ENCODE measurements around the gene SPTBN4.
"Not testable (repeated sequence)": the region's sequence is repeated elsewhere in the genome, so short reads cannot be mapped to it uniquely, and the experiment has no call there.

SPTBN4 gene

GRCh38 chr19:40465557-40466218 lies 1.1 kb upstream of the SPTBN4 start, which contains the start of gene BLVRB:
Gene BLVRB, minus strand, starts transcription at chr19:40465745. Its CDS starts 57 bp downstream, at chr19:40465688.
- peak; percentile 100 for DNase-seq

- DNase-seq: peak; percentile 54 to 61
Observed at GRCh38 chr19:40466219-40466984, 399 bp upstream of the SPTBN4 start.

- DNase-seq: no peak
Observed at GRCh38 chr19:40469011-40469410, 2.2 kb downstream of the SPTBN4 start.

GRCh38 chr19:40471111-40471510 lies 4.3 kb downstream of the SPTBN4 start:
- no peak for DNase-seq

- DNase-seq: no peak
Observed at GRCh38 chr19:40472516-40472915, 5.7 kb downstream of the SPTBN4 start.

GRCh38 chr19:40474737-40475136 lies 7.9 kb downstream of the SPTBN4 start:
- DNase-seq: no peak

- DNase-seq: not testable (repeated sequence)
Observed at GRCh38 chr19:40475878-40476644, 9.3 kb downstream of the SPTBN4 start.

GRCh38 chr19:40486017-40486416 lies 19.2 kb downstream of the SPTBN4 start:
- no peak for DNase-seq

- no peak for DNase-seq
Observed at GRCh38 chr19:40489882-40490230, 23.1 kb downstream of the SPTBN4 start.

- no peak for DNase-seq
Observed at GRCh38 chr19:40492274-40492673, 25.5 kb downstream of the SPTBN4 start.

- no peak for DNase-seq
Observed at GRCh38 chr19:40493778-40494177, 27.0 kb downstream of the SPTBN4 start.

GRCh38 chr19:40494191-40494838 lies 27.5 kb downstream of the SPTBN4 start:
- no peak for DNase-seq

GRCh38 chr19:40497214-40497613 lies 30.4 kb downstream of the SPTBN4 start:
- DNase-seq: no peak

GRCh38 chr19:40499320-40499719 lies 32.5 kb downstream of the SPTBN4 start:
- DNase-seq: no peak

- not testable (repeated sequence) for DNase-seq
Observed at GRCh38 chr19:40500678-40501530, 34.1 kb downstream of the SPTBN4 start.

- DNase-seq: no peak
Observed at GRCh38 chr19:40501599-40501998, 34.8 kb downstream of the SPTBN4 start.

GRCh38 chr19:40502081-40502480 lies 35.3 kb downstream of the SPTBN4 start:
- no peak for DNase-seq

GRCh38 chr19:40502647-40503319 lies 36.0 kb downstream of the SPTBN4 start:
- no peak for DNase-seq

GRCh38 chr19:40503320-40503695 lies 36.5 kb downstream of the SPTBN4 start:
- no peak for DNase-seq

GRCh38 chr19:40506099-40506498 lies 39.3 kb downstream of the SPTBN4 start:
- DNase-seq: no peak

GRCh38 chr19:40507892-40508291 lies 41.1 kb downstream of the SPTBN4 start:
- DNase-seq: no peak

All from stimulated activated CD4-positive, alpha-beta T cell treated with anti-CD3 and anti-CD28 coated beads, Interleukin-2, amount 100 ng/mL, for 48 hours (primary cell).